HCT116 (cell line): Measurements from ENCODE around the gene MYO7A. TPM values are rescaled to one million over a fixed set of nuclear protein-coding genes. Genes with fewer than 3 reads are reported as not detected.

Source experiments
- ATAC-seq: fragments of 200-7000 bp; cut with Tn5 transposase; 2 replicates; pipeline ENCODE4 v1.9.1; 2020; ENCODE audit warnings: mild to moderate bottlenecking, moderate library complexity
- BruUV-seq: library from RNA; stranded (reverse); fragments of 400-500 nt; replicated peaks from 2 replicates; lab custom pipeline; 2021; lab: Mats Ljungman, UMichigan
- CTCF ChIA-PET: fragments of 300-600 bp; sonication (Branson Sonifier 250); formaldehyde crosslinking; loops from one replicate; lab custom pipeline; 2021; ENCODE audit warnings: antibody characterized with exemption; lab: Charles Lee
- POLR2A ChIA-PET: fragments of 300-600, 350-600 bp; sonication (Branson Sonifier 250); formaldehyde crosslinking; loops from one replicate; lab custom pipeline; 2021; ENCODE audit warnings: antibody characterized with exemption; lab: Charles Lee
- RAD21 ChIA-PET, 2 experiments: fragments of 300-600 bp; sonication (Branson Sonifier 250); formaldehyde crosslinking; loops; one replicate each; lab custom pipeline; 2023; ENCODE audit warnings: low total read pairs in 2 of 2; ENCODE audit not compliant: uncharacterized antibody in 2 of 2, unreplicated experiment in 2 of 2, low non-redundant PET in 1 of 2; lab: Charles Lee
- DNase-seq: peaks from one replicate; pipeline ENCODE4 v3.0.0-alpha.2; 2010; ENCODE audit warnings: low read depth, low spot score
- H2AFZ ChIP-seq: fragments of 200-600 bp; shearing (Covaris generic), sonication (generic); 2 replicates; pipeline ENCODE4 v1.6.1; 2017; ENCODE audit warnings: low read depth, mixed run types, mixed read lengths, antibody characterized with exemption, low read length; ENCODE audit not compliant: poor library complexity, severe bottlenecking
- H3K27ac ChIP-seq: 2 replicates; pipeline ENCODE4 v1.5.1; 2012; ENCODE audit warnings: low read depth, low read length
- H3K27me3 ChIP-seq: fragments of 200-600 bp; sonication (generic); 2 replicates; pipeline ENCODE4 v1.6.1; 2016; ENCODE audit warnings: mixed run types, low read length, mixed read lengths; ENCODE audit not compliant: insufficient read depth
- H3K36me3 ChIP-seq, 2 experiments: fragments of 200-500 bp in 1 of 2; fragments of 200-600 bp in 1 of 2; sonication (Bioruptor generic) in 1 of 2; sonication (generic) in 1 of 2; 2 replicates each; pipeline versions ENCODE4 v1.5.1 to v1.6.1; 2014 to 2016; ENCODE audit warnings: low read length in 2 of 2, inconsistent platforms in 1 of 2, mixed read lengths in 1 of 2, mixed run types in 1 of 2; ENCODE audit not compliant: insufficient read depth in 2 of 2, control insufficient read depth in 1 of 2
- H3K4me1 ChIP-seq, 2 experiments: fragments of 200-600 bp in 1 of 2; sonication (generic) in 1 of 2; 2 replicates each; pipeline versions ENCODE4 v1.5.1 to v1.6.1; 2012 to 2017; ENCODE audit warnings: low read length in 2 of 2, inconsistent platforms in 1 of 2, mild to moderate bottlenecking in 1 of 2, mixed read lengths in 1 of 2, mixed run types in 1 of 2, moderate library complexity in 1 of 2; ENCODE audit not compliant: insufficient read depth in 2 of 2, control insufficient read depth in 1 of 2
- H3K4me2 ChIP-seq: fragments of 200-600 bp; sonication (generic); 2 replicates; pipeline ENCODE4 v1.6.1; 2017; ENCODE audit warnings: mixed run types, low read length, mixed read lengths
- H3K4me3 ChIP-seq, 2 experiments: fragments of 200-600 bp in 1 of 2; sonication (generic) in 1 of 2; replicated peaks in 1 of 2; 2 replicates each; pipeline ENCODE4 v1.5.1; 2011 to 2016; ENCODE audit warnings: low read length in 2 of 2, control low read depth in 1 of 2, low read depth in 1 of 2, mild to moderate bottlenecking in 1 of 2, mixed read lengths in 1 of 2, mixed run types in 1 of 2
- H3K79me2 ChIP-seq: fragments of 200-600 bp; sonication (generic); 2 replicates; pipeline ENCODE4 v1.6.1; 2017; ENCODE audit warnings: mild to moderate bottlenecking, mixed run types, low read length, moderate library complexity, mixed read lengths; ENCODE audit not compliant: insufficient read depth
- H3K9ac ChIP-seq: fragments of 200-600 bp; sonication (generic); 2 replicates; pipeline ENCODE4 v1.6.1; 2016; ENCODE audit warnings: low read length, mixed read lengths
- H3K9me2 ChIP-seq: fragments of 200-600 bp; sonication (generic), shearing (Covaris generic); 2 replicates; pipeline ENCODE4 v1.6.1; 2017; ENCODE audit warnings: mixed run types, mild to moderate bottlenecking, moderate library complexity; ENCODE audit not compliant: insufficient read depth
- H3K9me3 ChIP-seq, 2 experiments: fragments of 200-500 bp in 1 of 2; fragments of 200-600 bp in 1 of 2; sonication (Bioruptor generic) in 1 of 2; sonication (generic) in 1 of 2; 2 replicates each; pipeline ENCODE4 v1.6.1; 2014 to 2017; ENCODE audit warnings: low read length in 2 of 2, mixed read lengths in 2 of 2, inconsistent platforms in 1 of 2, low read depth in 1 of 2, mild to moderate bottlenecking in 1 of 2, mixed run types in 1 of 2, moderate library complexity in 1 of 2; ENCODE audit not compliant: control insufficient read depth in 1 of 2, insufficient read depth in 1 of 2
- H4K20me1 ChIP-seq: fragments of 200-600 bp; sonication (generic), shearing (Covaris generic); 2 replicates; pipeline ENCODE4 v1.6.1; 2017; ENCODE audit warnings: mixed run types, mild to moderate bottlenecking, moderate library complexity; ENCODE audit not compliant: insufficient read depth
- ATF3 ChIP-seq: IDR thresholded peaks from 2 replicates; pipeline ENCODE4 v1.6.1; 2012
- CBX3 ChIP-seq: IDR thresholded peaks from 2 replicates; pipeline ENCODE4 v1.6.1; 2012; ENCODE audit warnings: low read depth
- CEBPB ChIP-seq: IDR thresholded peaks from 2 replicates; pipeline ENCODE4 v1.6.1; 2012; ENCODE audit warnings: low read depth
- ELF1 ChIP-seq: IDR thresholded peaks from 2 replicates; pipeline ENCODE4 v1.6.1; 2012; ENCODE audit warnings: low read depth, borderline replicate concordance
- EZH2phosphoT487 ChIP-seq: fragments of 200-600 bp; IDR thresholded peaks from 2 replicates; pipeline ENCODE4 v1.6.1; 2018; ENCODE audit warnings: antibody characterized with exemption, borderline replicate concordance
- FOSL1 ChIP-seq: IDR thresholded peaks from 2 replicates; pipeline ENCODE4 v1.6.1; 2012; ENCODE audit warnings: low read depth
- JUND ChIP-seq: IDR thresholded peaks from 2 replicates; pipeline ENCODE4 v1.6.1; 2012
- POLR2AphosphoS5 ChIP-seq: IDR thresholded peaks from 2 replicates; pipeline ENCODE4 v1.6.1; 2011; ENCODE audit warnings: mild to moderate bottlenecking, low read depth, low read length, moderate library complexity
- RAD21 ChIP-seq: IDR thresholded peaks from 2 replicates; pipeline ENCODE4 v1.6.1; 2012; ENCODE audit warnings: low read depth, mild to moderate bottlenecking
- SP1 ChIP-seq: IDR thresholded peaks from 2 replicates; pipeline ENCODE4 v1.6.1; 2012; ENCODE audit warnings: low read depth
- SRF ChIP-seq: IDR thresholded peaks from 2 replicates; pipeline ENCODE4 v1.6.1; 2012; ENCODE audit warnings: low read depth
- TCF7L2 ChIP-seq: IDR thresholded peaks from 2 replicates; pipeline ENCODE4 v1.7.0; 2011; ENCODE audit warnings: borderline replicate concordance, inconsistent platforms; ENCODE audit not compliant: insufficient read depth, insufficient read length; ENCODE audit errors: extremely low read depth
- ZBTB33 ChIP-seq: IDR thresholded peaks from 2 replicates; pipeline ENCODE4 v1.6.1; 2011; ENCODE audit warnings: mild to moderate bottlenecking, low read length, moderate library complexity; ENCODE audit not compliant: insufficient replicate concordance; ENCODE audit errors: extremely low read depth
- ZFX ChIP-seq: fragments of 450-650 bp; IDR thresholded peaks from 2 replicates; pipeline ENCODE4 v1.6.1; 2017
- ZNF274 ChIP-seq: fragments of 200-500 bp; sonication (Bioruptor generic); IDR thresholded peaks from 2 replicates; pipeline ENCODE4 v1.6.1; 2014; ENCODE audit warnings: mild to moderate bottlenecking, low read depth, low read length, inconsistent platforms
- intact Hi-C: fragments of 100-400 bp; cut with micrococcal nuclease; formaldehyde crosslinking; loops from 2 replicates; pipeline ENCODE4 v1.10.0; 2022
- total RNA-seq: library from RNA; stranded (reverse); gene quantifications from one replicate; pipeline ENCODE4 v1.2.1, GENCODE V29; 2021; ENCODE audit not compliant: unreplicated experiment
- TF ChIP-seq, protein P1 (sequence below): IDR thresholded peaks from 2 replicates; pipeline ENCODE4 v1.6.1; 2012; ENCODE audit warnings: low read depth

MYO7A gene
- total RNA-seq, 1 experiment from 2014 or later = 1.8 TPM

- no peak overlapping the region for H3K9ac ChIP-seq
- H3K27ac ChIP-seq = no peak overlapping the region
- intact Hi-C loops = no loop called here
- ChIA-PET POLR2A (no interaction called here), RAD21 (interaction anchor here (0.7 to 1.3 kb wide), 2 partner anchors 21 to 64 kb away, joined by 3 to 4 read pairs; no protein-coding TSS in a partner anchor), CTCF (interaction anchor here (0.6 to 2.1 kb wide), 6 partner anchors 10 to 1245 kb away, joined by 4 to 14 read pairs (median 6); no protein-coding TSS in a partner anchor)
- DNase-seq (no peak), ATAC-seq (no peak)
- H3K79me2 ChIP-seq = no peaks in the 10 kb centered on the region
- H3K4me2 ChIP-seq = no peak overlapping the region
- TF ChIP-seq FOSL1 (no peak), ELF1 (no peak), CEBPB (no peak), ATF3 (no peak), ZFX (no peak), TCF7L2 (no peak), CBX3 (no peak), EZH2phosphoT487 (no peak), RAD21 (no peak), ZBTB33 (no peak), SP1 (no peak), JUND (no peak), POLR2AphosphoS5 (no peak), SRF (no peak), ZNF274 (no peak)
- TF ChIP-seq, protein P1, sequence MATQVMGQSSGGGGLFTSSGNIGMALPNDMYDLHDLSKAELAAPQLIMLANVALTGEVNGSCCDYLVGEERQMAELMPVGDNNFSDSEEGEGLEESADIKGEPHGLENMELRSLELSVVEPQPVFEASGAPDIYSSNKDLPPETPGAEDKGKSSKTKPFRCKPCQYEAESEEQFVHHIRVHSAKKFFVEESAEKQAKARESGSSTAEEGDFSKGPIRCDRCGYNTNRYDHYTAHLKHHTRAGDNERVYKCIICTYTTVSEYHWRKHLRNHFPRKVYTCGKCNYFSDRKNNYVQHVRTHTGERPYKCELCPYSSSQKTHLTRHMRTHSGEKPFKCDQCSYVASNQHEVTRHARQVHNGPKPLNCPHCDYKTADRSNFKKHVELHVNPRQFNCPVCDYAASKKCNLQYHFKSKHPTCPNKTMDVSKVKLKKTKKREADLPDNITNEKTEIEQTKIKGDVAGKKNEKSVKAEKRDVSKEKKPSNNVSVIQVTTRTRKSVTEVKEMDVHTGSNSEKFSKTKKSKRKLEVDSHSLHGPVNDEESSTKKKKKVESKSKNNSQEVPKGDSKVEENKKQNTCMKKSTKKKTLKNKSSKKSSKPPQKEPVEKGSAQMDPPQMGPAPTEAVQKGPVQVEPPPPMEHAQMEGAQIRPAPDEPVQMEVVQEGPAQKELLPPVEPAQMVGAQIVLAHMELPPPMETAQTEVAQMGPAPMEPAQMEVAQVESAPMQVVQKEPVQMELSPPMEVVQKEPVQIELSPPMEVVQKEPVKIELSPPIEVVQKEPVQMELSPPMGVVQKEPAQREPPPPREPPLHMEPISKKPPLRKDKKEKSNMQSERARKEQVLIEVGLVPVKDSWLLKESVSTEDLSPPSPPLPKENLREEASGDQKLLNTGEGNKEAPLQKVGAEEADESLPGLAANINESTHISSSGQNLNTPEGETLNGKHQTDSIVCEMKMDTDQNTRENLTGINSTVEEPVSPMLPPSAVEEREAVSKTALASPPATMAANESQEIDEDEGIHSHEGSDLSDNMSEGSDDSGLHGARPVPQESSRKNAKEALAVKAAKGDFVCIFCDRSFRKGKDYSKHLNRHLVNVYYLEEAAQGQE = no peak
- no peaks in the 10 kb centered on the region for H3K36me3 ChIP-seq
- no peak overlapping the region for H2AFZ ChIP-seq
- no TSS peak for BruUV-seq
- H3K9me3 ChIP-seq = no peaks in the 10 kb centered on the region
- H3K4me3 ChIP-seq = no peak overlapping the region
- no peaks in the 10 kb centered on the region for H3K27me3 ChIP-seq
- no peaks in the 10 kb centered on the region for H4K20me1 ChIP-seq
- no peaks in the 10 kb centered on the region for H3K9me2 ChIP-seq
- H3K4me1 ChIP-seq = peaks cover 41 to 57% of the 10 kb centered on the region in 2 experiments
Measured at GRCh38 chr11:77111946-77112345, 16.1 kb upstream of the MYO7A start.
